OCI-LY7 (cell line): ENCODE measurements around the gene KIF1A. TPM values are rescaled to one million over a fixed set of nuclear protein-coding genes. Genes with fewer than 3 reads are reported as not detected.

Experiments used
- BruUV-seq: library from RNA; stranded (reverse); fragments of 400-500 nt; replicated peaks from 2 replicates; lab custom pipeline; 2021; lab: Mats Ljungman, UMichigan
- CTCF ChIA-PET: fragments of 300-600 bp; sonication (Branson Sonifier 250); formaldehyde crosslinking; loops from one replicate; lab custom pipeline; 2022; ENCODE audit warnings: antibody characterized with exemption; ENCODE audit not compliant: unreplicated experiment; lab: Charles Lee
- POLR2A ChIA-PET: fragments of 300-600 bp; sonication (Branson Sonifier 250); formaldehyde crosslinking; loops from one replicate; lab custom pipeline; 2022; ENCODE audit warnings: antibody characterized with exemption; lab: Charles Lee
- DNase-seq: peaks from one replicate; pipeline ENCODE4 v3.0.0-alpha.2; 2015; ENCODE audit warnings: low spot score
- H2AFZ ChIP-seq: fragments of 200-600 bp; sonication (generic), shearing (Covaris generic); 2 replicates; pipeline ENCODE4 v1.6.1; 2014; ENCODE audit warnings: mild to moderate bottlenecking, antibody characterized with exemption, low read length, moderate library complexity
- H3K27ac ChIP-seq: fragments of 200-600 bp; sonication (generic); 2 replicates; pipeline ENCODE4 v1.5.1; 2014; ENCODE audit warnings: mixed run types, low read depth, mild to moderate bottlenecking, moderate library complexity, low read length, inconsistent platforms; ENCODE audit not compliant: poor library complexity, severe bottlenecking
- H3K36me3 ChIP-seq: fragments of 200-600 bp; sonication (generic); 2 replicates; pipeline ENCODE4 v1.6.1; 2014; ENCODE audit warnings: mild to moderate bottlenecking, antibody characterized with exemption, low read length, moderate library complexity, mixed read lengths; ENCODE audit not compliant: insufficient read depth
- H3K4me1 ChIP-seq: fragments of 200-600 bp; sonication (generic); 2 replicates; pipeline ENCODE4 v1.5.1; 2014; ENCODE audit warnings: mild to moderate bottlenecking, low read length; ENCODE audit not compliant: insufficient read depth, poor library complexity, severe bottlenecking
- H3K4me2 ChIP-seq: fragments of 200-600 bp; sonication (generic); 2 replicates; pipeline ENCODE4 v1.6.1; 2014; ENCODE audit warnings: mild to moderate bottlenecking, low read length
- H3K4me3 ChIP-seq: fragments of 200-600 bp; sonication (generic); 2 replicates; pipeline ENCODE4 v1.5.1; 2014; ENCODE audit warnings: mild to moderate bottlenecking, low read depth, low read length; ENCODE audit not compliant: poor library complexity, severe bottlenecking
- H3K79me2 ChIP-seq: fragments of 200-600 bp; sonication (generic); 2 replicates; pipeline ENCODE4 v1.6.1; 2016; ENCODE audit warnings: low read depth, mild to moderate bottlenecking, low read length, moderate library complexity, mixed read lengths; ENCODE audit not compliant: insufficient read depth
- H3K9me2 ChIP-seq: fragments of 200-600 bp; sonication (generic); 2 replicates; pipeline ENCODE4 v1.6.1; 2016; ENCODE audit warnings: mild to moderate bottlenecking, low read length, mixed read lengths; ENCODE audit not compliant: insufficient read depth
- H3K9me3 ChIP-seq: fragments of 200-600 bp; sonication (generic); 2 replicates; pipeline ENCODE4 v1.6.1; 2014; ENCODE audit warnings: mild to moderate bottlenecking, mixed run types, low read length, mixed read lengths
- H4K20me1 ChIP-seq: fragments of 200-600 bp; sonication (generic); 2 replicates; pipeline ENCODE4 v1.6.1; 2014; ENCODE audit warnings: mild to moderate bottlenecking, antibody characterized with exemption, low read length, moderate library complexity, mixed read lengths; ENCODE audit not compliant: insufficient read depth
- EZH2phosphoT487 ChIP-seq: fragments of 200-600 bp; sonication (generic); IDR thresholded peaks from 2 replicates; pipeline ENCODE4 v1.6.1; 2018; ENCODE audit warnings: low read depth, borderline replicate concordance, mild to moderate bottlenecking, mixed run types, antibody characterized with exemption, low read length, moderate library complexity, mixed read lengths
- intact Hi-C: fragments of 100-400 bp; cut with micrococcal nuclease; formaldehyde crosslinking; loops from one replicate; pipeline ENCODE4 v1.10.0; 2022; ENCODE audit not compliant: unreplicated experiment
- total RNA-seq, 2 experiments: library from RNA; depleted of rRNA in 1 of 2; stranded (reverse); fragments of >200 nt in 1 of 2; shearing (Covaris generic) in 1 of 2; gene quantifications; 2 replicates each; pipeline ENCODE4 v1.2.3, GENCODE V29; 2014 to 2022
- TF ChIP-seq, protein P1 (sequence below): fragments of 200-600 bp; sonication (generic); conservative IDR thresholded peaks from 2 replicates; pipeline ENCODE4 v1.5.1; 2014; ENCODE audit warnings: mild to moderate bottlenecking, antibody characterized with exemption, low read length, moderate library complexity, mixed read lengths

The KIF1A gene
- total RNA-seq, 2 experiments from 2014 or later = not detected

DNA sequence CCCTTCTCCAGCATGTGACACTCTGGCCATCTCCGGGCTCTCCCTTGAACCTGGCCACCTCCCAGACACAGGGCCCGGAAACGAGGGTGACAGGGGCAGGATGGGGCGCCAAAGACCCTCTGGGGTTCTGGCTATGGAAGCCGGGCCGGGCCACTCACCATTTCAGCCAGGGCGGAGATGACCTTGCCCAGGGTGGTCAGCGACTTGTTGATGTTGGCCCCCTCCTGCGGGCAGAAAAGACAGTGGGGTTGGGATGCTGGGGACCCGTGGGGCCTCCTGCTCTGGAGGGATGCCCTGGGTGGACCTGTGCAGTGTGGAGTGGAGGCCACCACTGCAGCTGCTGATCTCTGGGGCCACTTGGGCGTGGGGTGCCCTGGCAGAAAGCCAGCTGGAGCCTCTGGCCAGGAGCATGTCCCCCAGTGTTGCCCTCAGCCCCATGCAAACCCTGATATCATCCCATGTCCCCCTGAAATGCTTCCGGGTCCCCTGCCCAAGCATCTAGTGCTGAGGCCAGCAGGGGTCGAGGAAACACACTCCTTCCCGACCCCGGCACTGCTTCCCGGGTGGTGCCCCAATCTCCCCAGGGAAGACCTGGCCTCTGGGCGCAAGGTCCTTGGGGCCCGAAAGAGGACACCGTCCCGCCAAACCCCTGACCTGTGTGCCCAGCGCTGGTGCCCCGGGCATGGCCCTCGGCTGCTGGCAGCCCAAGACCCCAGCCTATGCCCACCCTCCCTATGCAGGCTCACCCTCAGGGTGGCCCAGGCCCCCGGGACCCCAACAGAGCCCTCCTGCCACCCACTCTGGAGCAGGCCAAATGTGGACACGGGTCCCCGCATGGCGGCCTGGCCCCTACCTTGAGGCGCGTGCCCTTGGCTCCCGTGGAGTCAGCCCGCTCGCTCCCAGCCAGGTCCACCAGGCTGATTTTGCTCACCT, 36.9 kb downstream of the KIF1A start:
- Histone ChIP-seq H3K4me1 (no peaks in the 10 kb centered on the region), H3K27ac (no peak overlapping the region), H3K9me3 (no peaks in the 10 kb centered on the region), H4K20me1 (no peaks in the 10 kb centered on the region), H2AFZ (no peak overlapping the region), H3K4me2 (no peak overlapping the region), H3K79me2 (no peaks in the 10 kb centered on the region), H3K4me3 (no peak overlapping the region), H3K36me3 (no peaks in the 10 kb centered on the region), H3K9me2 (no peaks in the 10 kb centered on the region)
- TF ChIP-seq EZH2phosphoT487 = no peak
- TF ChIP-seq, protein P1, sequence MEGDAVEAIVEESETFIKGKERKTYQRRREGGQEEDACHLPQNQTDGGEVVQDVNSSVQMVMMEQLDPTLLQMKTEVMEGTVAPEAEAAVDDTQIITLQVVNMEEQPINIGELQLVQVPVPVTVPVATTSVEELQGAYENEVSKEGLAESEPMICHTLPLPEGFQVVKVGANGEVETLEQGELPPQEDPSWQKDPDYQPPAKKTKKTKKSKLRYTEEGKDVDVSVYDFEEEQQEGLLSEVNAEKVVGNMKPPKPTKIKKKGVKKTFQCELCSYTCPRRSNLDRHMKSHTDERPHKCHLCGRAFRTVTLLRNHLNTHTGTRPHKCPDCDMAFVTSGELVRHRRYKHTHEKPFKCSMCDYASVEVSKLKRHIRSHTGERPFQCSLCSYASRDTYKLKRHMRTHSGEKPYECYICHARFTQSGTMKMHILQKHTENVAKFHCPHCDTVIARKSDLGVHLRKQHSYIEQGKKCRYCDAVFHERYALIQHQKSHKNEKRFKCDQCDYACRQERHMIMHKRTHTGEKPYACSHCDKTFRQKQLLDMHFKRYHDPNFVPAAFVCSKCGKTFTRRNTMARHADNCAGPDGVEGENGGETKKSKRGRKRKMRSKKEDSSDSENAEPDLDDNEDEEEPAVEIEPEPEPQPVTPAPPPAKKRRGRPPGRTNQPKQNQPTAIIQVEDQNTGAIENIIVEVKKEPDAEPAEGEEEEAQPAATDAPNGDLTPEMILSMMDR = no peak
- no peak for DNase-seq
- intact Hi-C loops = no loop called here
- ChIA-PET POLR2A (no interaction called here), CTCF (no interaction called here)
- BruUV-seq = no TSS peak

DNA sequence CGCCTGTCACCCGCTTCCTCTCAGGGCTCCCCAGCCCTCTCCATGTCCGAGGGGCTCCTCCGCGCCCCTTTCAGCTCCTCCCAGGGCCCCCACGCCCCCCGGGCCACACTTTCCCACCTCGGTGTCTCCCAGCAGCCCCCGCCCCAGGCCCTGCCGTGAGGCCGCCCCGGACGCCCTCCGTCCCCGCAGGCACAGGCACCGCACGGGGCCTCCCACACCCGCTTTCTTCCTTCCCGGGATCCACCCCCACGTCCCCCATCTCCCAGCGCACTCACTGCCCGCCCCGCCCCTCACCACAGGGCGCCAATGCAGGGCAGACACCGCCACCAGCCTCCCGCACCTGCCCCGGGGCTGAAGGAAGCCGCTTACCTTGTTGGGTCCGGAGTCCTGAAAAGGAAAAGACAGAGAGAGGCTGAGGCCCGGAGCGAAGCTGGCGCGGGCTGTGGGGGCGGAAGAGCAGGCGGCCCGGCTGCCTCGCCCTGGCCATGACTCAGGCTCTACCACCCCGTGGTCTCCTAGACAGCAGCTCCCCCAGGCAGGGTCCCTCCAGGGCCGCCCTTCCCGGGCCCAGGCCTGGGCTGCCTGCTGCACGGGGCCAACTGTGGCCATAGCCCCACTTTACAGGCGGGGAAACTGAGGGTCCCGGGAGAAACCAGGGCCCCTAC, 37.7 kb downstream of the KIF1A start:
- H3K4me2 ChIP-seq = no peak overlapping the region
- BruUV-seq = no TSS peak
- no peak for DNase-seq
- no peak overlapping the region for H3K4me3 ChIP-seq
- no peaks in the 10 kb centered on the region for H3K79me2 ChIP-seq
- POLR2A ChIA-PET = no interaction called here
- H3K9me2 ChIP-seq = no peaks in the 10 kb centered on the region
- H2AFZ ChIP-seq = no peak overlapping the region
- no peaks in the 10 kb centered on the region for H3K4me1 ChIP-seq
- intact Hi-C loops = no loop called here
- TF ChIP-seq EZH2phosphoT487 = no peak
- TF ChIP-seq, protein P1 = no peak
- CTCF ChIA-PET = no interaction called here
- H3K9me3 ChIP-seq = no peaks in the 10 kb centered on the region
- no peak overlapping the region for H3K27ac ChIP-seq
- no peaks in the 10 kb centered on the region for H3K36me3 ChIP-seq
- H4K20me1 ChIP-seq = no peaks in the 10 kb centered on the region
